Activated CD4-positive, alpha-beta T cell treated with anti-CD3 and anti-CD28 coated beads for 4 hours (primary cell): ENCODE data around the gene DNAJA3.
"Not testable (repeated sequence)": the region's sequence is repeated elsewhere in the genome, so short reads cannot be mapped to it uniquely, and the experiment has no call there.

Source experiments
- DNase-seq, 2 donors: peaks; one replicate each; pipeline ENCODE4 v3.0.0-alpha.2; 2020

DNAJA3 gene

GRCh38 chr16:4388271-4389021 is 37.2 kb upstream of the DNAJA3 start:
- no peak for DNase-seq

- no peak for DNase-seq
These were observed 36.4 kb upstream of the DNAJA3 start for GRCh38 chr16:4389051-4389955.

GRCh38 chr16:4390266-4391260 is 35.1 kb upstream of the DNAJA3 start:
- no peak for DNase-seq

GRCh38 chr16:4391631-4392381 is 33.9 kb upstream of the DNAJA3 start:
- no peak for DNase-seq

- DNase-seq, result no peak
These were observed 33.1 kb upstream of the DNAJA3 start for GRCh38 chr16:4392382-4393239.

GRCh38 chr16:4393240-4393600 is 32.4 kb upstream of the DNAJA3 start:
- DNase-seq, result no peak

- not testable (repeated sequence) for DNase-seq
These were observed 31.8 kb upstream of the DNAJA3 start for GRCh38 chr16:4393850-4394249.

- no peak for DNase-seq
These were observed 30.5 kb upstream of the DNAJA3 start for GRCh38 chr16:4395055-4395726.

GRCh38 chr16:4399001-4399730 is 26.5 kb upstream of the DNAJA3 start:
- no peak for DNase-seq

GRCh38 chr16:4401094-4401501 is 24.6 kb upstream of the DNAJA3 start:
- no peak for DNase-seq

- no peak for DNase-seq
These were observed 24.2 kb upstream of the DNAJA3 start for GRCh38 chr16:4401510-4401909.

- peak; percentile 63 to 71 for DNase-seq
These were observed 23.1 kb upstream of the DNAJA3 start for GRCh38 chr16:4402439-4403132.

- no peak for DNase-seq
These were observed 22.3 kb upstream of the DNAJA3 start for GRCh38 chr16:4403133-4403949.

GRCh38 chr16:4404247-4404966 is 21.3 kb upstream of the DNAJA3 start:
- no peak for DNase-seq

GRCh38 chr16:4404967-4405696 is 20.5 kb upstream of the DNAJA3 start:
- DNase-seq, result no peak

- no peak for DNase-seq
These were observed 17.9 kb upstream of the DNAJA3 start for GRCh38 chr16:4407543-4408322.
